Daoy (cell line): Measurements from ENCODE around the gene TFAP2A. TPM values are rescaled to one million over a fixed set of nuclear protein-coding genes. Genes with fewer than 3 reads are reported as not detected.

Experiments
- DNase-seq: peaks from one replicate; pipeline ENCODE4 v3.0.0-alpha.2; 2015; ENCODE audit warnings: low read depth
- total RNA-seq: library from RNA; depleted of rRNA; stranded (reverse); fragments of >200 nt; shearing (Covaris generic); gene quantifications from 2 replicates; pipeline ENCODE4 v1.2.3, GENCODE V29; 2014

Gene TFAP2A
- total RNA-seq, 1 experiment from 2014 or later: 4.5 TPM

- peak; percentile 79 for DNase-seq
These were observed 11.3 kb upstream of the TFAP2A start for GRCh38 chr6:10425975-10426780.

- DNase-seq: no peak
These were observed 10.5 kb upstream of the TFAP2A start for GRCh38 chr6:10425176-10425974.

DNA sequence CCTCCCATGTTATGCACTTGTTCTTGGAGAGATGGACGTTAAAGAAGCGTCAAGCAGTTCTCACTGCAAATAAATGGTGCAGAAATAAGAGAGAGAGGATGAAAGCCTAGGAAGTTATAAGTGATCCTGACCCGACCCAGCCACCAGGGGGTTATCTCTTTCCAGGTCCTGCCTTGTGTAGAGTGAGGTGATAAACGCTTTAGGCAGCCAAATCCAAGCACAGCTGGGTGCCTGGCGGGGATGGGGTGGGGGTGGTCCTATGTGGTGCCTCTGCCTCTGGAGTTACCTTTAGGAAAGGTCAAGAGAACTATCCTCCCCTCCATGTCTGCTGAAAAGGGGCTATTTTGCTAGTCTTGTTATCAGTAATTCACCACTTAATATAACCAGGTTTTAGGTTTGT is 9.2 kb upstream of the TFAP2A start:
- DNase-seq: no peak

- DNase-seq: no peak
These were observed 7.8 kb upstream of the TFAP2A start for GRCh38 chr6:10422737-10423034.

GRCh38 chr6:10421921-10422736 is 7.3 kb upstream of the TFAP2A start:
- DNase-seq: no peak

DNA sequence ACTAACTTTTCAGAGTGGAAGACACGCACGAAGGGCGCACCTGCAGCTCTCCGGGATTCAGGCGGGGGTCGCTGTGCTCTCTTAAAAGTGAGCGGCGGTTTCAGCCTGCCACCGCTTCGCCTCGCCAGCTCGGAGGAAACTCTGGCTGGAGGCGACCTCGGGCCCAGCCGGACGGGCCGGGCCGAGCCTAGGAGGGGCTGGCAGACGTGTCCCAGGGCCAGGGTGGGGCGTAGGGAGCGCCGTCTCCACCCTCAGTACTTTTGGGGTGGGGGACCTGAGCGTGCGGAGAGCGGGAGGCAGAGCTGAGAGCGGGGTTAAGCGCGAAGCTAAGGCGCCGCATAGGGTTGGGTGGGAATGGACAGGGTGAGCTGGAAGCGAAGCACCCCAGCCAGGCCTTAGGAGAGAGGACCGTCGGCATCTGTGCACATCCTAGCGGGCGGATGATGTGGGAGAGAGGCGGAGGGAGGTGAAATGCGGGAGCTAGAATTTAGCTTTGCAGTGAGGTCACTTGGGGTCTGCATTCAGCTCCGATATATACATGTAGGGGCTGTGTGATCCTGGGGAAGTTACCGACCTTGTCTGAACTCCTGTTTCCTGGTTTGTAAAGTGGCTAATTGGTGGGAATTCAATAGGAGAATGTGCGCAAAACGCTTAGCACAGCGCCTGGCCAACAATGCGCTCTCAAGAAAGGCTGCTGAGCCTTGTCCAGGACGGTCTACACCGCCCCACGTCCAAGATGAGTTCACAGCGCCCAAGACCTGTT is 6.5 kb upstream of the TFAP2A start:
- peak; percentile 63 for DNase-seq

GRCh38 chr6:10420546-10421157 is 5.8 kb upstream of the TFAP2A start:
- no peak for DNase-seq

- no peak for DNase-seq
These were observed 5.1 kb upstream of the TFAP2A start for GRCh38 chr6:10419749-10420545.

GRCh38 chr6:10418862-10419748 is 4.2 kb upstream of the TFAP2A start:
- DNase-seq: peak; percentile 80

DNA sequence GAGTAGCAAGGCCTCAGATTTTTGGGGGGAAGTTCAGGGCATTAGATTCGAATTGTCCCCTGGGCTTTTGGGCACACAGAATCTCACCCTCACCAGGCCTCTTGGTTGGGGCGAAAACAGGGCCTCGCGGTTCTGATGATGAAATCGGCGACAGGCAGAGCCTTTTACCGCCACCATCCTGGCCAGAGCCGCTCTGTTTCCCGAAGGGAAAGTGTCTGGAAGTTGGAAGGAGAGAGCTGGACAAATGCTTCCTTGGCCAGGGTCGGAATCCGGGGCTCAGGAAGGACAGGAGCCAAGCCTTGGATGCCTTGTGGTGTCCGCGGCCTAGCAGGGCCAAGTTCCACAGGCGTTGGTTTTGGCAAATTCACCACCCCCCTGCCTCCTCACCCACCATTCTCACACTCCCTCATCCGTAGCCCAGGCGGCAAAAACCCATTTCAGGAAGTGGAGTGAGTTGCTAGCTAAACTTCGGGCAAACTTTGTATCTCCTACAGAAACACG is 3.5 kb upstream of the TFAP2A start:
- no peak for DNase-seq

- no peak for DNase-seq
These were observed 2.8 kb upstream of the TFAP2A start for GRCh38 chr6:10417681-10418104.

- no peak for DNase-seq
These were observed 2.2 kb upstream of the TFAP2A start for GRCh38 chr6:10416863-10417641.

DNA sequence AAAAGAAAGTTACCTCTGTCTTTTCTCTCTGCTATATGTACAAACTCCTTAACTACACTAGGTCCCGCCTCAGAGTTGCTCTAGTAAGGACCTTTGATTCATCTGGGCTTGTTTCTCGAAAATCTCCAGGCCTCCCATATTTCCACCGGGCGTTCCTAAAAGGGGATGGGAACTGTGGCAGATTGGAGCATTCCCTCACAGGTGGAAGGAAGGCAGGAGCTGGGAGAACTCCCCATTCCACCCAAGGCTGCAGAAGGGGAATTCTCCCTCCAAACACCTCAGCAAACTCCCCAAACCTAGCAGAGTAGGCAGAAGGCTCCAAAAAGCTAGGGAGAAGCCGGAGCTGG is 1.6 kb upstream of the TFAP2A start:
- DNase-seq: no peak

- DNase-seq: no peak
These were observed 975 bp upstream of the TFAP2A start for GRCh38 chr6:10415617-10416480.

GRCh38 chr6:10413850-10414738 is 780 bp downstream of the TFAP2A start:
- peak; percentile 79 for DNase-seq

- no peak for DNase-seq
These were observed 1.5 kb downstream of the TFAP2A start for GRCh38 chr6:10413262-10413849.
